ENCODE measurements around the gene SDR42E2. TPM values are rescaled to one million over a fixed set of nuclear protein-coding genes. Genes with fewer than 3 reads are reported as not detected.

SDR42E2 gene
- total RNA-seq, 1 donor from 2014 or later, result not detected

GRCh38 chr16:22174642-22175041, 12.3 kb downstream of the SDR42E2 start:
- no peaks in the 10 kb centered on the region for H3F3A ChIP-seq (ENCODE audit: low read depth)
- no peak overlapping the region for H3K9ac ChIP-seq
- H4K20me1 ChIP-seq (ENCODE audit: low read depth), result no peaks in the 10 kb centered on the region
- Mint-ChIP-seq H3K4me3 (no peak overlapping the region), H3K9me3 (no peaks in the 10 kb centered on the region), H3K36me3 (no peaks in the 10 kb centered on the region), H3K27me3 (ENCODE audit: insufficient read depth, low read depth) (peaks cover 7% of the 10 kb centered on the region), H3K27ac (no peak overlapping the region), H3K4me1 (no peaks in the 10 kb centered on the region)
- H3K4me1 ChIP-seq, result no peaks in the 10 kb centered on the region
- no peak for TF ChIP-seq EZH2 (IDR thresholded peaks at IDR 0.05)
- no peak for TF ChIP-seq EZH2phosphoT487 (IDR thresholded peaks at IDR 0.05)
- TF ChIP-seq CTCF (IDR thresholded peaks at IDR 0.05), result no peak
- no peaks in the 10 kb centered on the region for H3K36me3 ChIP-seq
- H2AFZ ChIP-seq (replicated peaks), result no peak overlapping the region
- no peaks in the 10 kb centered on the region for H3K79me2 ChIP-seq (ENCODE audit: low read depth)
- no peaks in the 10 kb centered on the region for H3K27me3 ChIP-seq
- no peak for DNase-seq (ENCODE audit: low spot score)
- H3K4me3 ChIP-seq, result no peak overlapping the region
- no peaks in the 10 kb centered on the region for H3K9me3 ChIP-seq (ENCODE audit: low read depth)
- H3K4me2 ChIP-seq, result no peak overlapping the region
- no peak overlapping the region for H3K27ac ChIP-seq

- no peak overlapping the region for H3K4me3 Mint-ChIP-seq
- Histone ChIP-seq H3K4me1 (no peaks in the 10 kb centered on the region), H3K79me2 (ENCODE audit: low read depth) (no peaks in the 10 kb centered on the region), H3K27ac (no peak overlapping the region), H3K27me3 (no peaks in the 10 kb centered on the region), H3K36me3 (no peaks in the 10 kb centered on the region), H2AFZ (replicated peaks) (no peak overlapping the region), H4K20me1 (ENCODE audit: low read depth) (no peaks in the 10 kb centered on the region), H3K4me3 (no peak overlapping the region), H3K9ac (no peak overlapping the region), H3K9me3 (ENCODE audit: low read depth) (no peaks in the 10 kb centered on the region), H3K4me2 (no peak overlapping the region), H3F3A (ENCODE audit: low read depth) (no peaks in the 10 kb centered on the region)
- H3K27ac Mint-ChIP-seq, result no peak overlapping the region
- DNase-seq (ENCODE audit: low spot score), result no peak
- no peaks in the 10 kb centered on the region for H3K4me1 Mint-ChIP-seq
- no peaks in the 10 kb centered on the region for H3K36me3 Mint-ChIP-seq
- TF ChIP-seq CTCF (IDR thresholded peaks at IDR 0.05), result no peak
- TF ChIP-seq EZH2phosphoT487 (IDR thresholded peaks at IDR 0.05), result no peak
- no peak for TF ChIP-seq EZH2 (IDR thresholded peaks at IDR 0.05)
- peaks cover 6% of the 10 kb centered on the region for H3K27me3 Mint-ChIP-seq (ENCODE audit: insufficient read depth, low read depth)
- H3K9me3 Mint-ChIP-seq, result no peaks in the 10 kb centered on the region
These were observed 15.9 kb downstream of the SDR42E2 start for GRCh38 chr16:22177968-22178930.

GRCh38 chr16:22181426-22181825, 19.1 kb downstream of the SDR42E2 start:
- Histone ChIP-seq H3K9me3 (ENCODE audit: low read depth) (no peaks in the 10 kb centered on the region), H3K4me3 (no peak overlapping the region), H3K36me3 (no peaks in the 10 kb centered on the region), H3K4me2 (no peak overlapping the region), H2AFZ (replicated peaks) (no peak overlapping the region), H4K20me1 (ENCODE audit: low read depth) (no peaks in the 10 kb centered on the region), H3K4me1 (no peaks in the 10 kb centered on the region), H3K79me2 (ENCODE audit: low read depth) (no peaks in the 10 kb centered on the region), H3F3A (ENCODE audit: low read depth) (no peaks in the 10 kb centered on the region), H3K9ac (no peak overlapping the region), H3K27me3 (no peaks in the 10 kb centered on the region), H3K27ac (no peak overlapping the region)
- Mint-ChIP-seq H3K36me3 (no peaks in the 10 kb centered on the region), H3K4me3 (no peak overlapping the region), H3K4me1 (no peaks in the 10 kb centered on the region), H3K27me3 (ENCODE audit: insufficient read depth, low read depth) (peaks cover 8% of the 10 kb centered on the region), H3K27ac (no peak overlapping the region), H3K9me3 (no peaks in the 10 kb centered on the region)
- no peak for DNase-seq (ENCODE audit: low spot score)
- TF ChIP-seq EZH2phosphoT487 (IDR thresholded peaks at IDR 0.05) (no peak), CTCF (IDR thresholded peaks at IDR 0.05) (no peak), EZH2 (IDR thresholded peaks at IDR 0.05) (no peak)
